Right lobe of liver (tissue), 6 donors: ENCODE data around the gene TNS4. TPM values are rescaled to one million over a fixed set of nuclear protein-coding genes. Genes with fewer than 3 reads are reported as not detected.

Experiments used
- ATAC-seq, 4 donors: fragments of 200-7000 bp; cut with Tn5 transposase; one replicate each; pipeline ENCODE4 v1.9.1; 2020; ENCODE audit warnings: mild to moderate bottlenecking in 4 of 4, moderate library complexity in 4 of 4
- DNase-seq, 3 donors: peaks; one replicate each; pipeline ENCODE4 v3.0.0-alpha.2; 2020
- H3K27ac ChIP-seq, 3 donors: fragments of 200-600 bp; one replicate each; pipeline ENCODE4 v1.8.0; 2022
- H3K27me3 ChIP-seq, 2 donors: fragments of 200-600 bp; one replicate each; pipeline ENCODE4 v1.8.0; 2022
- H3K36me3 ChIP-seq, 4 donors: fragments of 200-600 bp; sonication (generic) in 1 of 4; one replicate each; pipeline versions ENCODE4 v1.5.1 to v1.8.0; 2017 to 2022; ENCODE audit warnings: control low read depth in 1 of 4
- H3K4me1 ChIP-seq, 4 donors: fragments of 200-600 bp; sonication (generic) in 1 of 4; one replicate each; pipeline versions ENCODE4 v1.5.1 to v1.8.0; 2017 to 2022; ENCODE audit warnings: control low read depth in 1 of 4
- H3K4me3 ChIP-seq, 3 donors: fragments of 200-600 bp; one replicate each; pipeline ENCODE4 v1.8.0; 2022
- H3K9me3 ChIP-seq, 4 donors: fragments of 200-600 bp; sonication (generic) in 1 of 4; one replicate each; pipeline versions ENCODE4 v1.5.1 to v1.8.0; 2017 to 2022; ENCODE audit warnings: control low read depth in 1 of 4
- POLR2A ChIP-seq: fragments of 450-650 bp; IDR thresholded peaks from one replicate; pipeline ENCODE4 v1.6.1; 2017; ENCODE audit warnings: antibody characterized with exemption, mild to moderate bottlenecking
- WGBS: methylation state at CpG from one replicate; pipeline ENCODE4 v1.1.6; 2018; ENCODE audit warnings: low coverage, low lambda C conversion rate; ENCODE audit not compliant: insufficient coverage; ENCODE audit errors: missing lambda C conversion rate; 5-methylcytosine and 5-hydroxymethylcytosine counted together
- intact Hi-C, 2 donors: fragments of 100-400 bp; cut with DNase I; formaldehyde crosslinking; loops; one replicate each; pipeline versions ENCODE4 v1.11.2 to v1.14.1; 2022
- total RNA-seq, 6 experiments: library from RNA; depleted of rRNA in 2 of 6; stranded (reverse); fragments of >200 nt in 2 of 6; fragmentation: NEBNext Ultra II Directional in 3 of 6; extraction: Animal tissue kit (Norgen Biotek cat#: 25700) in 3 of 6; gene quantifications; one replicate each; pipeline versions ENCODE4 v1.1.0 to v1.2.4, GENCODE V29; 2016 to 2023
- TF ChIP-seq, protein P1 (sequence below), 4 donors: fragments of 200-600 bp in 3 of 4; fragments of 450-650 bp in 1 of 4; IDR thresholded peaks; one replicate each; pipeline versions ENCODE4 v1.5.1 to v1.8.0; 2016 to 2022; ENCODE audit warnings: antibody characterized with exemption in 4 of 4, mild to moderate bottlenecking in 2 of 4
- donor health status: DM: no; HTN: yes; CAD: no.
- donor health status: DM: no; HTN: no; CAD: no.
- donor health status: DM: no; HTN: no; CAD: no.
- donor health status: DM: no; HTN: yes; CAD: no.
- donor health status: DM: no; HTN: yes; CAD: no.

TNS4 gene
- total RNA-seq, 6 experiments from 2014 or later = not detected

DNA sequence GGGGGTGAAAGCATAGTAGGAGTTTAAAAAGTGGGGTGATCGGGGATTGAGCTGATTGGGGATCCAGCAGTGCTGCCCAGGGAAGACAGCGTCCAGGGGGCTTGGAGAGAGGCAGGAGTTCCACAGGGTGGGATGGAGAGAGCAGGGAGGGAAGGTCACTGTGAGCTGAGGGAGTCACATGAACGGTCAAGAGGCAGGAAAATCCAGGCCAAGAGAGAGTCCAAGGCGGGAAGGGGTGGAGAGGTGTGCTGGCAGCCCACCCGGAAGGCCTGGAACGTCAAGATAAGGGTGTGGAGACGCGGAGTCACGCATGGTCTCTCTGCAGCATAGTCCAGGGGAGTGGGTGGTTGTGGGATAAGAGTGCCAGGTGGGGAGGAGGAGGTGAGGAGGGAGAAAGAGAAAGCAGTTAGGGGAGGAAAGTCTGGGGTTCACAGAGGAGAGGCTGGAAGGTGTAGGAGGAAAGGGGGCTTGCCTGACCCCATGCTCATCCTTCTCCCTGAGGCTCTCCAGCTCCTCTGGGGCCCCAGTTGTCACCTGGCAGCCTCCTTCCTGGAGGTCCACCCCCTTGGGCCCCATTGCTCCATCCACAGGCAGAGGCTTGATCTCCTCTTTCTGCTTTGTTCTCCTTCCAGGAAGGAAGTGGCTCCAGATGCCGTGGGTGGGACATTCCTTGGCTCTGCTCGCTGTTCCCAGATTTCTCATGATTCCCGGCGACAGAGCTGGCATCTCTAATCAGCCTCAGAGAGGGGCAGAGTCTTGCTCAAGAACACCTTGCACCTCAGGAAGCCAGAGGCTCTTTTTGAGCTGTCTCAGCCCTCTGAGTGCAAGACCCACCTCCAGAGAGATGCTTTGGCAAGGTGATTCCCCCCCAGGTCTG is 35.1 kb upstream of the TNS4 start:
- Histone ChIP-seq H3K9me3 (no peaks in the 10 kb centered on the region), H3K36me3 (no peaks in the 10 kb centered on the region), H3K4me1 (peaks cover 0 to 53% (median 16%) of the 10 kb centered on the region in 4 donors), H3K27me3 (no peaks in the 10 kb centered on the region), H3K27ac (peak overlapping the region in 1 of 3 donors; percentile 63), H3K4me3 (no peak overlapping the region)
- DNase-seq (no peak), ATAC-seq (peak in 2 of 4 donors; percentile 1 to 2)
- no peak for TF ChIP-seq POLR2A
- TF ChIP-seq, protein P1, sequence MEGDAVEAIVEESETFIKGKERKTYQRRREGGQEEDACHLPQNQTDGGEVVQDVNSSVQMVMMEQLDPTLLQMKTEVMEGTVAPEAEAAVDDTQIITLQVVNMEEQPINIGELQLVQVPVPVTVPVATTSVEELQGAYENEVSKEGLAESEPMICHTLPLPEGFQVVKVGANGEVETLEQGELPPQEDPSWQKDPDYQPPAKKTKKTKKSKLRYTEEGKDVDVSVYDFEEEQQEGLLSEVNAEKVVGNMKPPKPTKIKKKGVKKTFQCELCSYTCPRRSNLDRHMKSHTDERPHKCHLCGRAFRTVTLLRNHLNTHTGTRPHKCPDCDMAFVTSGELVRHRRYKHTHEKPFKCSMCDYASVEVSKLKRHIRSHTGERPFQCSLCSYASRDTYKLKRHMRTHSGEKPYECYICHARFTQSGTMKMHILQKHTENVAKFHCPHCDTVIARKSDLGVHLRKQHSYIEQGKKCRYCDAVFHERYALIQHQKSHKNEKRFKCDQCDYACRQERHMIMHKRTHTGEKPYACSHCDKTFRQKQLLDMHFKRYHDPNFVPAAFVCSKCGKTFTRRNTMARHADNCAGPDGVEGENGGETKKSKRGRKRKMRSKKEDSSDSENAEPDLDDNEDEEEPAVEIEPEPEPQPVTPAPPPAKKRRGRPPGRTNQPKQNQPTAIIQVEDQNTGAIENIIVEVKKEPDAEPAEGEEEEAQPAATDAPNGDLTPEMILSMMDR (IDR thresholded peaks at IDR 0.05) = no peak
- 59% methylated on average over 11 of the region's 13 CpGs for WGBS
- intact Hi-C loops = loop anchor here (10.0 kb wide), 2 partner anchors 72 to 92 kb away; partner anchors contain the start of gene IGFBP4 (in 1 of the 2)

DNA sequence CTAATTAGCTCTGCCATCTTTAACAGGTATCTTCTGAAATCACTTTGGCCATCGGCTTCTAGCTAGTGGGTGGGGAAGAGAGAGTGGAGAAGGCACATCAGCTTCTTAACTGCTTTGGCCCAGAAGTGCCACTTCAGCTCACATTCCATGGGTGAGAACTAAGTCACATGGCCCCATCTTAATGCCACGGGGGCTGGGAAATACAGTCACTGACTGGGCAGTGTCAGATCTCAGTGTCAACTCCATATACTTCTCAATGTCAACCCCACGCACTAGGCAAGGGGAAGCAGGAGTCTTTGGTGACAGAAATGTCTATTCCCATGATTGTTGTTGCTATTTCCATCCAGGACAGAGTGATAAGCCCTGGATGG is 34.5 kb upstream of the TNS4 start:
- Histone ChIP-seq H3K4me3 (no peak overlapping the region), H3K27me3 (no peaks in the 10 kb centered on the region), H3K27ac (peak overlapping the region in 1 of 3 donors; percentile 63), H3K9me3 (no peaks in the 10 kb centered on the region), H3K36me3 (no peaks in the 10 kb centered on the region), H3K4me1 (peaks cover 0 to 46% (median 15%) of the 10 kb centered on the region in 4 donors)
- DNase-seq = no peak
- ATAC-seq = no peak
- 61% methylated on average over 2 of the region's 3 CpGs for WGBS
- TF ChIP-seq, protein P1 (IDR thresholded peaks at IDR 0.05) = no peak
- TF ChIP-seq POLR2A = no peak
- intact Hi-C loops = loop anchor here (10.0 kb wide), 2 partner anchors 71 to 91 kb away; partner anchors contain the start of gene IGFBP4 (in 1 of the 2)

DNA sequence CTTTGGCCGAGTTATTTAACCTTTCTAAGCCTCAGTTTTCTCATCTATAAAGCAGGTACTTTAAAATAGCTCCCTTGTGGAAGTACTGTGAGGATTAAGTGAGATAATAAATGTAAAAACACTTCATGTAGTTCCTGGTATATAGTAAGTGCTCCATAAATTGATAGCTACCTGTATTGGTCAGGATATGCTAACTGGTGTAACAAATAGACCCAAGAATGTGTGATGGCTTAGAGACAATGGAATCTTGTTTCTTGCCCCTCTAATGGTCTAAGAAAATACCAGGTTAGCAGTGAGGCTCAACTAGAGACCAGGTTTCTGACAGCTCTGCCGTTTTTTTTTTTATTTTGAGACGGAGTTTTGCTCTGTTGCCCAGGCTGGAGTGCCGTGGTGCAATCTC is 34.0 kb upstream of the TNS4 start:
- Histone ChIP-seq H3K4me1 (peaks cover 0 to 42% (median 15%) of the 10 kb centered on the region in 4 donors), H3K36me3 (no peaks in the 10 kb centered on the region), H3K4me3 (no peak overlapping the region), H3K27ac (no peak overlapping the region), H3K9me3 (no peaks in the 10 kb centered on the region), H3K27me3 (no peaks in the 10 kb centered on the region)
- TF ChIP-seq, protein P1 (IDR thresholded peaks at IDR 0.05) = no peak
- no peak for TF ChIP-seq POLR2A
- intact Hi-C loops = loop anchor here (10.0 kb wide), 2 partner anchors 71 to 91 kb away; partner anchors contain the start of gene IGFBP4 (in 1 of the 2)
- DNase-seq (no peak), ATAC-seq (no peak)
- WGBS = 70% methylated on average over 2 of the region's 4 CpGs

DNA sequence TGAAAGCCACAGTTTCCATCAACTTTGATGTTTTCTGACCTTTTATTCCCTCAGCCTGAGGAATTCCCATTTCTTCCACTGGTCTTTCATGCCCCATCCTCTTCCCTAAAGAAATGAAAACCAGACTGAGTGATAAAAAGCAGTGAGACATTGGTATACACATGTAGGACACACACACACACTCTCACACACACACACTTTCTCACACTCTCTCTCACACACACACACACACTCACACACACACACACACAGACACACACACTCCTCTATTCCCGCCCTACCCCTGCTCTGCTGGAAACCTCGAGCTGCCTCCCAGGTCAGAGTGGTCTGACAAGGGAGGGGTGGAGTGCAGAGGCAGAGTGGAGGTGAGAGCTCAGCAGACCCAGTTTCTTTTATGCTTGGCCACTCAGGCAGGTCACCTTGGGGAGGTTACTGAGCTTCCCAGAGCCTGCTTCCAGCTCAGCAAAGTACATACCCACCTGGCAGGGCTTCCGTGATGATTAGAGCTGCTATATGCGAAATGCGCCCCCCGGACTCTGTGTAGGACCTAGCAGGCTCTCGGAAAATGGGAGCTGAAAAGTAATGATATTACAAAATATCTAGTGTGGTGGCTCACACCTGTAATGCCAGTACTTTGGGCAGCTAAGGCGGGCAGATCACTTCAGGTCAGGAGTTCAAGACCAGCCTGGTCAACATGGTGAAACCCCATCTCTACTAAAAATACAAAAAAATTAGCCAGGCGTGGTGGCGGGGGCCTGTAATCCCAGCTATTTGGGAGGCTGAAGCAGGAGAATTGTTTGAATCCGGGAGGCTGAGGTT is 33.2 kb upstream of the TNS4 start:
- Histone ChIP-seq H3K27me3 (no peaks in the 10 kb centered on the region), H3K27ac (no peak overlapping the region), H3K36me3 (no peaks in the 10 kb centered on the region), H3K4me1 (peaks cover 0 to 33% (median 11%) of the 10 kb centered on the region in 4 donors), H3K9me3 (no peaks in the 10 kb centered on the region), H3K4me3 (no peak overlapping the region)
- TF ChIP-seq, protein P1 (IDR thresholded peaks at IDR 0.05) = no peak
- DNase-seq (no peak), ATAC-seq (no peak)
- intact Hi-C loops = loop anchor here (10.0 kb wide), 2 partner anchors 70 to 90 kb away; partner anchors contain the start of gene IGFBP4 (in 1 of the 2)
- 77% methylated on average over 6 of the region's 11 CpGs for WGBS
